ENCODE data around the gene CLEC4G.
"Not testable (repeated sequence)": the region's sequence is repeated elsewhere in the genome, so short reads cannot be mapped to it uniquely, and the experiment has no call there.

Gene CLEC4G

DNA sequence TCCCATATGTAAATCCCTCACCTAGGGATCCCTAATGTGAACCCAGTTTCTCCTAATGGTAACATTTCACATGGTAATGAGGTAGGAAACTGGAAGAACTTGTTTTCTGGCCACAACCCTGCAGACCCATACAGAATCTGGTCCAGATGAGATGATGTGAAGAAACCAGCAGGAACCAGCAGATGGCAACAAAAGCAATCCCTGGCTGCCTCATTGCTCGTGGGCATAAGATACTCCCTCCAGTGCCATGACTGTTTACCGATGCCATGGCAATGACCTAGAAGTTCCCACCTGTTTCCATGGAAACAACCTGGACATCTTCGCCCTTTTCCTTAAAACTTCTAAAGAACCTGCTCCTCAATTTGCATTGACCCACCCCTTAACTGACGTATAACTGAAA, 16.8 kb upstream of the CLEC4G start:
- DNase-seq: no peak
- in situ Hi-C loops (cut with HindIII; ENCODE audit: low pct_ligation_motif_present, low pct_unique_long_range_greater_than_20kb, low sequenced_read_pairs): no loop called here

DNA sequence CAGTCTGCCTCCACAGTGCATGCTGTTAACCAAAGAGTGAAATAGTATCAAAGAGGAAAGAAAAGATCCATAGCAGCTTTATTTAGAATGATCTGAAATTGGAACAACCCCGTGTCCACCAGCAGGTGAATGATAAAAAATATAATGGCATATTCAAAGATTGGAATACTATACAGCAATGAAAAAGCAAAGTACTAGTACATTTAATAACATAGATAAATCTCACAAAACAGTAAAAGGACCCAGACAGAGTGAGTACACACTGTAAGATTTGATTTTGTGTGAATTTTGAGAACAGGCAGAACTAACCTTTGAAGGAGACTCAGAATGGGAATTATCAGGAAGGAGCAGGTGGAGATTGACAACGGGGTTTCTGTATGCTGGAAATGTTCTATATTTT, 16.3 kb upstream of the CLEC4G start:
- in situ Hi-C loops (cut with HindIII; ENCODE audit: low pct_ligation_motif_present, low pct_unique_long_range_greater_than_20kb, low sequenced_read_pairs): no loop called here
- DNase-seq: no peak

DNA sequence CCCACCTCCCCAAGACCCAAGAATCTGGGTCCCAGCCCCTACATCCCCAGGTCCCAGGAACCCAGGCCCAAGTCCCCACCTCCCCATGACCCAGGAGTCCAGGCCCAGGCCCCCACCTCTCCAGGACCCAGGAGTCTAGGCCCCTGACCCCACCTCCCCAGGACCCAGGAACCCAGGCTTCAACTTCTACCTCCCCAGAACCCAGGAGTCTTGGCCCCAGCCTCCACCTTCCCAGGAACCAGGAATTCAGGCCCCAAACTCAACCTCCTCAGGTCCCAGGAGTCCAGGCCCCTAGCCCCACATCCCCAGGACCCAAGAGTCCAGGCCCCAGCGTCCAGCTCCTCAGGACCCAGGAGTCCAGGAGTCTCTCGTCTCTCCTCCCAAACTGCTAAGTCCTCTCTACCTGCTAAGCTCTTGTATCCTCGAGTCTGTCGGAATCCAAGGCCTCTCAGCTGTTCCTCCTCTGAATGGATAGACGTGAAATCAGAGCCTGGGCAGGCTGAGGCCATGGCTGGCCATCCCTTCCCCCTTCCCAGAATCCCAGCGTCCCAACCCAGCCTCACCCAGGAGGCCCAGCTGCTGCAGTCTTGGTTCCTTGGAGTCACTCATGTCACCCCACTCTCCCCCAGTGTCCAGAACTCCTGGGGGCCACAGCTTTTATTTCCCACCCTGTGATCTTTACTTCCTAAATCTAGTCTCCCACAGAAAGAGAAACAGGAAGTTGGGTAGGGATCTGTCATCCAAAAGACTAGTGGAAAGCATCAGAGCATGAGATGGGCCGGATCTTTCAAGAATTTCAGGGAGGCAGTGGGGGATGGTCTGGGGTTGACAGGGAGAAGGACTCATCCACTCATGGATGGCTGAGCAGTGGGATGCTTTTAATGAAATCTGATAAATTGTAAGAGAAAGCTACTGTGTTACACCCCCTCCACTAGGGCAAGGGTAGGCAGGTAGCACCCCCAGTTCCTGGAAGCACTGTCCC, 15.3 kb upstream of the CLEC4G start, which contains the start of gene CD209:
TSS of gene CD209 (minus strand) at position 632 of the 982 bp plus-strand sequence. CDS start at position 609, 23 bp downstream.
- no peak for DNase-seq
- in situ Hi-C loops (cut with HindIII; ENCODE audit: low pct_ligation_motif_present, low pct_unique_long_range_greater_than_20kb, low sequenced_read_pairs): no loop called here

DNA sequence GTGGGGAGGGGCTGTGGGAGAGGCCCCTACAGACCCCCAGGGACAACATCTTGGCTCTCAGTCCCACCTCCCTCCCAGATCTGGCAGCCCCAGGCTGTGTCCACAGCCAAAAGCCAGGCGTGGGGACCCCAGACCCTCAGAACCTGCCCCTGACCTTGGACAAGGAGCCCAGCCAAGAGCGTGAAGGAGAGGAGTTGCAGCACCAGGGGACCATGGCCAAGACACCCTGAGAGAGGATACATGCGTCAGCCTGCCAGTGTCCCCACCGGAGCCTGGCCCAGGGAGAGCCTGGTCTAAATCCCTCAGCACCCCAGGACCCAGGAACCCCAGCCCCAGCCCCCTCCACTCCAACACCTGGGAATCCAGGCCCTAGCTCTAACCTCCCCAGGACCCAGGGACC, 14.4 kb upstream of the CLEC4G start:
- in situ Hi-C loops (cut with HindIII; ENCODE audit: low pct_ligation_motif_present, low pct_unique_long_range_greater_than_20kb, low sequenced_read_pairs); DNase-seq: not testable (repeated sequence)

DNA sequence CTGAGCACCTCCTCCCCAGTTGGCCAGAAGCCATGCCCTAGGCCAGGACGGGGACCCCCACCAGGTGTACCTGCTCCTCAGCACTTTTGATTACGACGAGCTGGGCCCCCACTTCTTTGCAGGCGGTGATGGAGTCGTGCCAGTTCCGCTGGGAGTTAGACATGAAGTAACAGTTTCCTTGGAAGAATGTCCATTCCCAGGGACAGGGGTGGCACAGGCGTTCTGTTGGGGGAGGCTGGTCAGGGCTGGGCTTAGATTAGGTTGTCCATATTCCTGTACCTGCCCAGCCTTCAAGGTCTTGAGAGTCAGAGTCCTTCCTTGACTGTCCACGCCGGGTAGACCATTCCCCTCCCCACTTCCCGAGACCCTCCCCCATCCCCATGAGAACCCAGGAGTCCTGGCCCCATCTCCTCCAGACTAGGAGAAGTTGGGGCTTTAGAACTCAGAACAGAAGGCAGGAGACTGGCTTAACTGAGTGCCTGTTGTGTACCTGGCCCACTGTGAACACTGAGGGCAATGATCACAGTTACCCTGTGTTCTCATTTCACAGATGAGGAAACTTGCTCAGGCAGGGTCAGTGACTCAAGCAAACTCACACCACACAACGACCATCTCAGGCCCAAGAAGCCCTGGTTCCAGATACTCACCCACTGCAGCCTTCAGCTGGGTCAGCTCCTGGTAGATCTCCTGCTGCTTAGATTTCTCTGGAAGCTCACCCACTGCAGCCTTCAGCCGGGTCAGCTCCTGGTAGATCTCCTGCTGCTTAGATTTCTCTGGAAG, 13.2 kb upstream of the CLEC4G start:
- no peak for DNase-seq
- in situ Hi-C loops (cut with HindIII; ENCODE audit: low pct_ligation_motif_present, low pct_unique_long_range_greater_than_20kb, low sequenced_read_pairs): no loop called here

DNA sequence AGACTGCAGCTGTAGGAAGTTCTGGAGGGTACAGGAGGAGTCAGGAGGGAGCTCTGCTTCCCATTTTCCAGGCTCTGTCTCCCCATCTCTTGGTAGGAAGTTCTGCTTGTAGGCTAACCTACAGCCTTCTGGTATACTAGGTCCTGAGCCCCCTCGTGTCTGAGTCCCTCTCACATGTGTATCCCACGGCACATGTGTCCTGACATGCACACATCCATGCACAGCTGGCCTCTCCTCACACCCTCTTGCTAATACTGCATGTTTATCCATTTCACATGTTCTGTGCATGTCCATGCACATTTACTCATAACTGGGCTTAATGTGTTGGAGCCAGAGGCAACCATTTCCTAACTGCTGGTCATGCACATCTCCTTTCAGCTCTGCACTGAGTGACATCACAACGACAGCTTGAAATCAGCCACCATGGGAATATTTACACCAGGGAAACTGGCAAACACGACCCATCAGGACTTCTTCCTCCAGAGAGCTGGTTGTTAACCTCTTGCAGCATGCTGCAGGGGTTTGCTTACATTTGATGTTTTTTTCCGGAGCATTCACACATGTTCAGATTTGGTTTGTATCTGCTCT, 12.4 kb upstream of the CLEC4G start:
- no peak for DNase-seq
- in situ Hi-C loops (cut with HindIII; ENCODE audit: low pct_ligation_motif_present, low pct_unique_long_range_greater_than_20kb, low sequenced_read_pairs): no loop called here

DNA sequence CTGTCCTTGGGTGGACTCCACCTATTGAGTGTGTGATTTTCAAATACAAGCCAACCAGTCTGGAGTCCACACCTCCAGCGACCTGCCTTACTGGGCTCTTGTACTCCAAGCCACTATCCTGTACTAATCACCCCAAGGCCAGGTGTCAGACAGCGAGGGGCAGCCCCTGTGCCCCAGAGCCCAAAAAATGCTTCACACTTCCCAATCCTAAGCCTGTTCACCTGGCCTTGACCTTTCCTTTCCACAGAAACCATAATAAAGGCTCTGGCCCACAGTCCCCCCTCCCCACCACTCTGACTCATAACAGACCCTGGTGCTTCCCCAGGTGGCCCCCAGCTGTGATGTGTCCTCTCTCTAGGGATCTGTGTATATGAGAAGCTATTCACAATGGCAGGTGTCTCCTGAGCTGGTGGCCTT, 11.5 kb upstream of the CLEC4G start:
- no peak for DNase-seq
- in situ Hi-C loops (cut with HindIII; ENCODE audit: low pct_ligation_motif_present, low pct_unique_long_range_greater_than_20kb, low sequenced_read_pairs): no loop called here

DNA sequence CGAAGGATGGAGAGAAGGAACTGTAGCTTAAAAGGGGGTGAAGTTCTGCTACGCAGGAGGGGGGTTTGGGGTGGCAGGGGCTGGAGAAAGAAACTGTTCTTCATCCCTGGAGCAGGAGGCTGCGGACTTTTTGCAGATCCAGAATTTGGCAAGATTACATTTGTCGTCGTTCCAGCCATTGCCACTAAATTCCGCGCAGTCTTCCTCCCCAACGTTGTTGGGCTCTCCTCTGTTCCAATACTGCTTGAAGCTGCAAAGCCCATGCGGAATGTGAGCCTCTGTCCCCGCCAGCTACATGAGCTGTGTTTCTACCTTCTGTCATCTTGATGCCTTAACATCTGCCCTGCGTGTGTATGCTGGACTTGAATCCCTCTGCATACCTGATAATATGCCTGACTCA, 11.1 kb upstream of the CLEC4G start:
- in situ Hi-C loops (cut with HindIII; ENCODE audit: low pct_ligation_motif_present, low pct_unique_long_range_greater_than_20kb, low sequenced_read_pairs): no loop called here

DNA sequence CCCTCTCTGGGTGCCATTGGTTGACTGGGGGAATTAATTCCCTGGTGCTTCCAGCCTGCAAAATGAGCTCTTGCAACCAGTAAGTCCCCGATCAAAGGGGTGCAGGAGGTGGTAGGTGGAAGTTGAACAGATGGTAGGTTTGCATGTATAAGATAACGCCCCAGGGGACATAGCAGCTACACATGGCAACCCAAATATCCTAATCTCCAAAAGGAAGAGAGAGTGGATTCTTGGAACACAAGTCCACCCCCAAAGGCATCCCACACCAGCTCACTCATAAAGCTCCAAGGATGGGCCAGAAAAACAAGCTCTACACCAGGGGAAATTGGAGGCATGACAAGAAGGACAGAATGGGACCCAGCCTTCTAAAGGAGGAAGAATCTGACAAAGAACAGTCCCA, 10.7 kb upstream of the CLEC4G start:
- in situ Hi-C loops (cut with HindIII; ENCODE audit: low pct_ligation_motif_present, low pct_unique_long_range_greater_than_20kb, low sequenced_read_pairs): no loop called here
- no peak for DNase-seq

More for the DNA sequence above, 11.1 kb upstream of the CLEC4G start:
- no peak for DNase-seq

DNA sequence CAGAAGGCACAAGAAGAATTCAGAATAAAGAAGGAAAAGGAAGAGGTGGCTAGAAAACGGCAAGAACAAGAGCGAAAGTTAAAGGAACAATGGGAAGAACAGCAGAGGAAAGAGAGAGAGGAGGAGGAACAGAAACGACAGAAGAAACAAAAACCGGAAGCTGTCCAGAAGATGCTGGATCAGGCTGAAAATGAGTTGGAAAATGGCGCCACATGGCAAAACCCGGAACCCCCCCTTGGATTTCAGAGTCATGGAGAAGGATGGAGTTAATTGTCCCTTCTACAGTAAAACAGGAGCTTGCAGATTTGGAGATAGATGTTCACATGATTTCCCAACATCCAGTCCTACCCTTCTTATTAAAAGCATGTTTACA, 8.8 kb upstream of the CLEC4G start:
- in situ Hi-C loops (cut with HindIII; ENCODE audit: low pct_ligation_motif_present, low pct_unique_long_range_greater_than_20kb, low sequenced_read_pairs): no loop called here
- DNase-seq: no peak

DNA sequence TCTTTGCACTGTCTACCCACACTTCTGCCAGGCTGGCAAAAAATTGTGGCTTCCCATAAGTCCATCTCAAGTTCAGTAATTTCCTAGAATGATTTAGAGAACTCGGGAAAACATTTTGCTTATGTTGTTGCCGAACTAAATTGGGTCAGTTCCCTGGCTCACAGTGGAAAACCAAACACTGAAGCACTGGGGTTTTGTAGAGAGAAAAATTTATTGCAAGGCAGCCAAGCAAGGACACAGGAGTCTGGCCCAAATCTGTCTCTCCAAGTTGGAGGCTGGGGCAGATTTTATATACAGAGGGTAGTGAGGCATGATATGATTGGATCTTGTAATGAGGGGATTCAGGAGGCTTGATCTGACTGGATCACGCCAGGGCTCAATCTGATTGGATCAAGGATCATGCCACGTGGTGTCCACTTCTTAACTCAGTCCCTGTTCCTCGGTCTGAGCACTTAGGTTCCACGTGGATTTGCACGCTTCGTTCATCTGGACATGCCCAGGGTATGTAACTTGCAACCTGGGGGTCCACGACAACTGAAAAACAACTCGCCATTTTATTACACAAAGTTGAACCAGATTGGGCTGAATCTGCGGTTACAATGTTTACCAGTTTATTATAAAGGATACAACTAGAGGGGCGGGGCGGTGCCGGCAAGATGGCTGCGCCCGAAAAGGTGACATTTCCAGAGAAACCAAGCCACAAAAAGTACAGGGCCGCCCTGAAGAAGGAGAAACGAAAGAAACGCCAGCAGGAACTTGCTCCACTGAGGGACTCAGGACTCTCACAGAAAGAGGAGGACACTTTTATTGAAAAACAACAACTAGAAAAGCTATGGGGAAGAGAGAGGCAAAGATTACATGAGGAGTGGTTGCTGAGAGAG, 8.1 kb upstream of the CLEC4G start:
- in situ Hi-C loops (cut with HindIII; ENCODE audit: low pct_ligation_motif_present, low pct_unique_long_range_greater_than_20kb, low sequenced_read_pairs): no loop called here
- no peak for DNase-seq

DNA sequence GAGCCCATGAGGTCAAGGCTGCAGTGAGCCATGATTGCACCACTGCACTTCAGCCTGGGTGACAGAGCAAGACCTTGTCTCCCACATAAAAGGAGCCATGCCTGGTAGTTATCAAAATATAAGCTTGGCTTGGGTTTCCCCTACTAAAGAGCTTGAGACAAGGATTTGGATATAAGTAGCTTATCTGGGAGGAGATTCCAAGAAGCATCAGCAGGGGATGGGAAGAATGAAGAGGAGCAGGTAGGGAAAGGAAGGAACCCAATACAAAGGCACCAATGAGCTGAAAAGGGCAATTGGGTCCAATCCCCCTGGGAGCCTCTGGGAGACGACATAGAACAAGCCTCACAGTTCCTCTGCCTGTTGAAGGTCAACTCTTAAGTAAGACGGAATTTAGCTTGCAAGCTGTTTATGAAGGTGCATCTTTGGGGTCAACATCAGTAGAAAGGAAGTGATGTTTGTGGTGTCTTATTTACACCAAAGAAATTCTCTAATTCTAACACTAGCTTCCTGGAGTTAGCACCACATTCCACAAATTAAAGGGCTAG, 7.4 kb upstream of the CLEC4G start:
- in situ Hi-C loops (cut with HindIII; ENCODE audit: low pct_ligation_motif_present, low pct_unique_long_range_greater_than_20kb, low sequenced_read_pairs): no loop called here
- DNase-seq: no peak

DNA sequence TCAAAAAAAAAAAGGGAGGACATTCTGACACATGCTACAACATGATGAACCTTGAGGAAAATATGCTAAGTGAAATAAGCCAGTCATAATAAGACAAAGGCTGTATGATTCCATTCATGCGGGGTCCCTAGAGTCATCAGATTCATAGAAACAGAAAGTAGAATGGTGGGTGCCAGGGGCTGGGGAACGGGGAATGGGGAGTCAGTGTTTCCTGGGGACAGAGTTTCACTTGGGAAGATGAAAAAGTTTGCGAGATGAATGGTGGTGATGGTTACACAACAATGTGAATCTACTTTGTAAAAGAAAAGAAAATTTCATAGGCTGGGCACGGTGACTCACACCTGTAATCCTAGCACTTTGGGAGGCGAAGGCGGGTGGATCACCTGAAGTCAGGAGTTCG, 6.1 kb upstream of the CLEC4G start:
- DNase-seq: no peak
- in situ Hi-C loops (cut with HindIII; ENCODE audit: low pct_ligation_motif_present, low pct_unique_long_range_greater_than_20kb, low sequenced_read_pairs): no loop called here

DNA sequence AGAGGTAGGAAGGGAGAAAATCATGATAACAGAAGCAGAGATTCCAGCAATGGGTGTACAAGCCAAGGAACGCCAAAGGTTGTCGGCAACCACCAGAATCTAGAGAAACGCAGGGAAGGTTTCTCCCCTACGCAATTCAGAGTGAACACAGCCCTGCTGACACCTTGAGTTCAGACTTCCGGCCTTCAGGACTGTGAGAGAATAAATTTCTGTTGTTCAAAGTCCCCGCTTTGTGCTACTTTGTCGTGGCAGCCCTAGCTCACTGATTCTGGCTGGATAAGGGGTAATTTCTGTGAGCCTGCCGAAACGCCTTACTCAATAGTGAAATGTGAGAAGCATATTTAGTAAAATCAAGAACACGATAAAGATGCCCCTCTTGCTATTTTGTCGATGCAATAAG, 5.3 kb upstream of the CLEC4G start:
- in situ Hi-C loops (cut with HindIII; ENCODE audit: low pct_ligation_motif_present, low pct_unique_long_range_greater_than_20kb, low sequenced_read_pairs): no loop called here
- no peak for DNase-seq

DNA sequence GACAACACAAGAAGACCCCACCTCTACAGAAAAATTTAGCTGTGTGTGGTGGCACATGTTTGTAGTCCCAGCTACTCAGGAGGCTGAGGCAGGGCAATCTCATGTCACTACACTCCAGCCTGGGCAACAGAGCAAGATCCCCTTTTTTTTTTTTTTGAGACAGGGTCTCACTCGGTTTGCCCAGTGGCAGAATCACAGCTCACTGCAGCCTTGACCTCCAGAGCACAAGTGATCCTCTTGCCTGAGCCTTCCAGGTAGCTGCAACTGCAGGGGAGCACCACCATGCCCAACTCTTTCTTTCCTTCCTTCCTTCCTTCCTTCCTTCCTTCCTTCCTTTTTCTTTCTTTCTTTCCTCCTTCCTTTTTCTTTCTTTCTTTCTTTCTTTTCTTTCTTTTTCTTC, 4.2 kb upstream of the CLEC4G start:
- in situ Hi-C loops (cut with HindIII; ENCODE audit: low pct_ligation_motif_present, low pct_unique_long_range_greater_than_20kb, low sequenced_read_pairs): no loop called here

DNA sequence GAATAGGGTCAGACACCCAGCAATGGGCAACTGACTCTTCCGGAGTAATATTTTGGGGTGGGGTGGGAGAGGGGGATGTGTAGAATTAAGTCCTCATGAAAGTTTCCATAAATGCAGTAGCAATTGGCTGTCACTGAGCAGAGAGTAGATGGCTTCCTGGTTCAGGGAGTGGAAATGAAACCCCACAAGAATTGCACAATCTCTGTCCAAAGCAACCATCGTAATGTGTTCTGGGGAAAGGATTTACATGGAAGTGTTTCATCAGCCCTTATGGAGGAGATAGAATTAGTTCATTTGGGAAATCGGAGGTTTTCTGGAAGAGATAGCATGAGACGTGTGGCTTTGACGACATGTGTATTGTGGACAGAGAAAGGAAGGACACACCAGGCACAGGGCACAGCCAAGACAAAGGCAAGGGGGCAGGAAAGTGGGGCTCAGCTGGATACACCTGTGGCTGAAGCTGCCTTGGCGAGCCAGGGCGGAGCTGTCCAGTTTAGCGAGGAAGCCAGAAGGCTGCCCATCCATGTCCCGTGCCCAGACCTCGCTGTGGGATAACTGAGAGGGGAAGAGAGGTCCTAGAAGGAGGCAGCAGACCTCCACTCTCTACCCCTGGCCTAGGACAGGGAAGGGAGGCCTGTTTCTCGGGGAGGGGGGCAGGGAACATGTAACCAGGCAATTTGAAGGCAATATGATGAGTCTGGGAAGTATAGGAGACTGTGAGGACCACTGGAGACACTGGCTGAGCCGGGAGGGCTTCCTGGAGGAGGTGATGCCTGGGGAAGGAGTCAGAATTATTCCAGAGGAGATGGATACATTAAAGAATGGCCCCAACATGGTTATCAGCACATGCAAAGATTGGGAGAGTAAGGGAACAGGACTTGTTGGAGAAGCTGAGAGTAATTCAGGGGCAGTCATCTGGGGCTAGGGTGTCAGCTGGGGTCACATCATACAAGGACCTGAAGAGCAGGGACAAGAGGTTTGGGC, 2.6 kb upstream of the CLEC4G start:
- no peak for DNase-seq
- in situ Hi-C loops (cut with HindIII; ENCODE audit: low pct_ligation_motif_present, low pct_unique_long_range_greater_than_20kb, low sequenced_read_pairs): no loop called here

More for the DNA sequence above, 4.2 kb upstream of the CLEC4G start:
- no peak for DNase-seq

DNA sequence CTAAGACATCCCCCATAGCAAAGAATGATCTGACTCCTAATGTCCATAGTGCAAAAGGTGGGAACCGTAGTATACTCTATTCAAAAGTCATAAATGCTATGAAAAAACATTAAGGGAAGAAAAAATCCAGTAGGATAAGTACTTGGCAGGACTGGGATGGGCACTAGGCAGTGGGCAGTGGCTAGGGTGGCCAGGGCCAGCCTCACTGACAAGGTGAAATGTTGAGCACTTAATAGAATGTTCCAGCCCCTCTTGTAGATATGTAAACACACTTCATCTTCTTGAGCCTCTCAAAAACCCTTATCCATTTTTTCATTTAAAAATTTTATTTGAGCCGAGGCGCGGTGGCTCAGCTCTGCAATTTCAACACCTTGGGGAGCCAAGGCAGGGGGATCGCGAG, 1.5 kb upstream of the CLEC4G start:
- in situ Hi-C loops (cut with HindIII; ENCODE audit: low pct_ligation_motif_present, low pct_unique_long_range_greater_than_20kb, low sequenced_read_pairs): no loop called here
- DNase-seq: no peak
